Mucosa of rectum (tissue), 2 donors: ENCODE data around the gene TNFRSF4.

Experiments
- H3K27ac ChIP-seq, 2 donors: one replicate each; pipeline ENCODE4 v1.7.0; 2013; ENCODE audit warnings: inconsistent platforms in 2 of 2, low read depth in 2 of 2, low read length in 2 of 2
- H3K27me3 ChIP-seq, 2 donors: one replicate each; pipeline ENCODE4 v1.7.0; 2013; ENCODE audit warnings: low read length in 2 of 2; ENCODE audit not compliant: control insufficient read depth in 2 of 2, insufficient read depth in 2 of 2
- H3K36me3 ChIP-seq, 2 donors: one replicate each; pipeline ENCODE4 v1.7.0; 2013; ENCODE audit warnings: low read length in 2 of 2; ENCODE audit not compliant: control insufficient read depth in 2 of 2, insufficient read depth in 2 of 2
- H3K4me1 ChIP-seq, 2 donors: one replicate each; pipeline ENCODE4 v1.7.0; 2013; ENCODE audit warnings: low read length in 2 of 2, mild to moderate bottlenecking in 1 of 2; ENCODE audit not compliant: control insufficient read depth in 2 of 2, insufficient read depth in 2 of 2
- H3K4me3 ChIP-seq, 2 donors: one replicate each; pipeline ENCODE4 v1.7.0; 2013; ENCODE audit warnings: low read length in 2 of 2
- H3K9ac ChIP-seq, 2 donors: one replicate each; pipeline ENCODE4 v1.7.0; 2013; ENCODE audit warnings: low read length in 2 of 2, low read depth in 1 of 2, mild to moderate bottlenecking in 1 of 2
- H3K9me3 ChIP-seq, 2 donors: one replicate each; pipeline ENCODE4 v1.7.0; 2013; ENCODE audit warnings: low read length in 2 of 2; ENCODE audit not compliant: control insufficient read depth in 2 of 2
- donor health status: healthy.
- donor health status: Normal muscosa, but diverticular disease.

The TNFRSF4 gene

DNA sequence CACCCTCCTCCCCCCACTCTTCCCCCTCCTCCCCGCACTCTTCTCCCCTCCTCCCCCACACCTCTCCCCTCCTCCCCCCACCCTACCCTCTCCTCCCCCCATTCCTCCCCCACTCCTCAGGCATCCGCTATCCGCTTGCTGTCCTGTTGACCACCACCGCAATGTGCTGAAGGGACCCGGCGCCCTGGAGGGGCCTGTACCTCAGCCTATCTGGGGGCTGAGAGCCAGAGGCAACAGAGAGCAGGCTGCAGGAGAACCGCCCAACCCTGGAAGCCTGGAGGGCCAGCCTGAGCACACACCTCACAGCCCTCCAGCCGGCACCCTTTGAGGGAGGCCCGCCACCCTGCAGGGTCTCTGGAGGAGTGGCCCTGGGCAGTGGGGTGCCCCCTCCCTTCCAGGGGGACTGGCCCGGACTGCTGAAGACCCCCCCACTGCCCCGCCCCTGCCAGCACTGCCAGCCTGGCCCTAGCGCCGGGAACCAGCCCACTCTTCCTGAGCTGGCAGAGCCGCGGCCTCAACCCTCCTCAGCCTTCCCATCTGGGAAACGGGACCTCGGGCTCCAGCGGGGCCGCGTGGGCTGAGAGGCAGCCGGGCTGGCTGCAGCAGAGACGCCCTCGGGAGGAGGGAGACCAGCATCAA, 31.3 kb upstream of the TNFRSF4 start:
- H3K9me3 ChIP-seq, result no peaks in the 10 kb centered on the region
- peaks cover 0 to 6% of the 10 kb centered on the region in 2 donors for H3K4me1 ChIP-seq
- peaks cover 11 to 24% of the 10 kb centered on the region in 2 donors for H3K27me3 ChIP-seq
- no peak overlapping the region for H3K4me3 ChIP-seq
- H3K27ac ChIP-seq, result no peak overlapping the region
- H3K9ac ChIP-seq, result no peak overlapping the region
- no peaks in the 10 kb centered on the region for H3K36me3 ChIP-seq

DNA sequence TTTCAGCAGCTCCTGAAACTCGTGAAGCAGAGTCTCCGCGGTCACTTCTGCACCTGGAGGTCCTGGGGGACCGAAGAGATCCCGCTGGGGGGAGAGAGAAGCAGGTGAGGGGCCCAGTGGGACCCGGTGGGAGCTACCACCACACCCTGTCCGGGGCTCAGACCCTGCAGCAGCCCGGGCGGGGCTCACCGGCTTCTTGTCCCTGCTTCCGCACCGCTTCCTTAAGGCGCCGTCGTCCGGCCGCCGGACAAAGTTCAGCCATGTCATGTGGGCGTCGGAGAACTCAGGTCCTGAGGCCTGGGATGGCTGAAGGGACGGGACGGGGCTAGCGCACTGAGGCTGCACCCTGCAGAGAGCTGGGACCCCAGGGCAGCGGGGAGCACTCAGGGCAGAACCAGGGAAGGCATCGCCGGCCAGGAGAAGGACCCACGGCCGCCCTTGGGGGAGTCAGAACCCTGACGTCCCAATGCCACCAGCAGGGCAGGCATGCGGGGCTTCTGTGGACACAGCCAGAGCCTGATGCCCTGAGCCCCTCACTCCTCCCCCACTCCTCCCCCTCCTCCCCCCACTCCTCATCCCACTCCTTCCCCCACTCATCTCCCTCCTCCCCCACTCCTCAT, 30.3 kb upstream of the TNFRSF4 start:
- Histone ChIP-seq H3K36me3 (no peaks in the 10 kb centered on the region), H3K4me1 (peaks cover 0 to 6% of the 10 kb centered on the region in 2 donors), H3K27ac (peak overlapping the region in 1 of 2 donors; percentile 51), H3K9ac (peak overlapping the region; percentile 14 to 65), H3K27me3 (peaks cover 19 to 33% of the 10 kb centered on the region in 2 donors), H3K4me3 (peak overlapping the region; percentile 56 to 64), H3K9me3 (no peaks in the 10 kb centered on the region)

GRCh38 chr1:1243807-1244191, 29.8 kb upstream of the TNFRSF4 start:
- peak overlapping the region; percentile 56 to 64 for H3K4me3 ChIP-seq
- peaks cover 0 to 6% of the 10 kb centered on the region in 2 donors for H3K4me1 ChIP-seq
- peak overlapping the region in 1 of 2 donors; percentile 51 for H3K27ac ChIP-seq
- no peaks in the 10 kb centered on the region for H3K36me3 ChIP-seq
- H3K9me3 ChIP-seq, result no peaks in the 10 kb centered on the region
- peaks cover 23 to 36% of the 10 kb centered on the region in 2 donors for H3K27me3 ChIP-seq
- H3K9ac ChIP-seq, result peak overlapping the region; percentile 14 to 65

GRCh38 chr1:1243266-1243660, 29.3 kb upstream of the TNFRSF4 start:
- Histone ChIP-seq H3K4me3 (peak overlapping the region in 1 of 2 donors; percentile 64), H3K4me1 (peaks cover 0 to 9% of the 10 kb centered on the region in 2 donors), H3K27ac (no peak overlapping the region), H3K9me3 (no peaks in the 10 kb centered on the region), H3K36me3 (no peaks in the 10 kb centered on the region), H3K27me3 (peaks cover 28 to 38% of the 10 kb centered on the region in 2 donors), H3K9ac (no peak overlapping the region)

DNA sequence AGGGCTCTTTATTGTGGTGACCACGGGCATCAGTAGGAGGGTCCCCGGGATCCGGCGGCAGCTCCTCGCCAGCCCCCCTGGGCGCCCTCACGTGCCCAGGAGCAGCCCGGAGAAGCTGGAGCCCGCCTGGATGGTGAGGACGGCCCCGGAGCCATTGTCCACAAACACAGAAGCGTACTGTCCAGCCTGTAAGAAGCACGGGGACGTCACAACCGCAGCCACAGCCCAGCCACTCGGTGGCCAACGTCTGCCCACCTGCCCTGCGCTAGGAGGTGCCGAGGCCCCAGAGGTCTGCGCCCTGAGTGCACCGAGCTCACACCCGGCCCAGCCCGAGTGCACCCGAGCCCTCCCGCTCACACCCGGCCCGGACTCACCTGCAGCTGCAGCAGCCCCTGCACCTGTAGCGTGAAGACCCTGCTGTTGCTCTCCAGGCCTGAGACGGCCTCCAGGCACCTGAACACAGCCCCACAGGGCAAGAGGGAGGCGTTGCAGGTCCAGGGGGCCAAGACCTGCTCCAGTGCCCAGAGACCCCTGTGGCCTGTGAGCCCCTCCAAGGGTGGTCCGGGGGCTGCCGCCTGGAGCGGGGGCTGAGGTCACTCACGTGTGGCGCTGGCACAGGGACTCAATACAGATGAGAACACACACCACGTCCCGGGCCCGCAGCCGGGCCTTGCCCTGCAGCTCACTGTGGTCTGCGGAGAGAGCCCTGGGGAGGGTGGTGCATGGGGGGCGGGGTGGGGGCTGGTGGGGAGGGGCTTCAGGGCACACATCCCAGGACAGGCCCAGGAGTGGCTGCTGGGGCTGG, 28.7 kb upstream of the TNFRSF4 start:
- H3K9me3 ChIP-seq, result no peaks in the 10 kb centered on the region
- no peaks in the 10 kb centered on the region for H3K36me3 ChIP-seq
- no peak overlapping the region for H3K27ac ChIP-seq
- H3K4me3 ChIP-seq, result no peak overlapping the region
- peaks cover 31 to 41% of the 10 kb centered on the region in 2 donors for H3K27me3 ChIP-seq
- no peak overlapping the region for H3K9ac ChIP-seq
- H3K4me1 ChIP-seq, result peaks cover 5 to 11% of the 10 kb centered on the region in 2 donors

GRCh38 chr1:1241588-1242219, 27.8 kb upstream of the TNFRSF4 start:
- H3K9ac ChIP-seq, result no peak overlapping the region
- peaks cover 26 to 34% of the 10 kb centered on the region in 2 donors for H3K27me3 ChIP-seq
- H3K4me3 ChIP-seq, result no peak overlapping the region
- no peaks in the 10 kb centered on the region for H3K36me3 ChIP-seq
- H3K9me3 ChIP-seq, result no peaks in the 10 kb centered on the region
- no peak overlapping the region for H3K27ac ChIP-seq
- H3K4me1 ChIP-seq, result peaks cover 9 to 15% of the 10 kb centered on the region in 2 donors

- Histone ChIP-seq H3K4me3 (no peak overlapping the region), H3K4me1 (peaks cover 9 to 15% of the 10 kb centered on the region in 2 donors), H3K27ac (no peak overlapping the region), H3K27me3 (peaks cover 23 to 39% of the 10 kb centered on the region in 2 donors), H3K36me3 (no peaks in the 10 kb centered on the region), H3K9me3 (no peaks in the 10 kb centered on the region), H3K9ac (no peak overlapping the region)
These were observed 27.1 kb upstream of the TNFRSF4 start for GRCh38 chr1:1240822-1241587.

DNA sequence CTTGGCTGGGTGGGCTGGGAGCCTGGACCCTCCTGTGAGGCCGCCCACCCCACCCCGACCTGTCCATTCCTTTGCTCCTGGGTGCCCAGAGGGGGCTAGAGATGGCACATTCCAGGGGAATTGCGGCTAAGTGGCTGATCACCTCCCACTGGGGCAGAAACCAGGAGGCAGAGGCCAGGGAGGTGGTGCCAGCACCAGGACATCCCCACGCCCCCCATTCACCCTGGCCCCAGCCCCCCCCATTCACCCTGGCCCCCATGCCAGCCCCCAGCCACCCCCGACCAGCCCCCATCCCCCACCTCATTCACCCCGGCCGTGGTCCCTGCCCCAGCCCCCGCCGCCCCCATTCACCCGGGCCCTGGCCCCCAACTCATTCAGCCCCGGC, 26.4 kb upstream of the TNFRSF4 start:
- H3K9me3 ChIP-seq, result no peaks in the 10 kb centered on the region
- no peak overlapping the region for H3K4me3 ChIP-seq
- peaks cover 9 to 15% of the 10 kb centered on the region in 2 donors for H3K4me1 ChIP-seq
- H3K27ac ChIP-seq, result no peak overlapping the region
- H3K27me3 ChIP-seq, result peaks cover 23 to 35% of the 10 kb centered on the region in 2 donors
- H3K9ac ChIP-seq, result no peak overlapping the region
- no peaks in the 10 kb centered on the region for H3K36me3 ChIP-seq

GRCh38 chr1:1239614-1240347, 25.8 kb upstream of the TNFRSF4 start:
- H3K9ac ChIP-seq, result no peak overlapping the region
- H3K4me3 ChIP-seq, result no peak overlapping the region
- peaks cover 9 to 15% of the 10 kb centered on the region in 2 donors for H3K4me1 ChIP-seq
- H3K9me3 ChIP-seq, result no peaks in the 10 kb centered on the region
- no peak overlapping the region for H3K27ac ChIP-seq
- H3K36me3 ChIP-seq, result no peaks in the 10 kb centered on the region
- H3K27me3 ChIP-seq, result peaks cover 23 to 33% of the 10 kb centered on the region in 2 donors
